Motor neuron (in vitro differentiated cells): ENCODE measurements around the gene RFPL1. TPM values are rescaled to one million over a fixed set of nuclear protein-coding genes. Genes with fewer than 3 reads are reported as not detected.

ENCODE experiments used
- ATAC-seq, 8 experiments: fragments of 200-7000 bp; cut with Tn5 transposase; replicated peaks in 6 of 8; 2 replicates each; pipeline ENCODE4 v1.8.0; 2021; ENCODE audit warnings: mild to moderate bottlenecking in 8 of 8, moderate library complexity in 8 of 8
- H3K27ac ChIP-seq, 2 donors: fragments of 250-450 bp; sonication (Bioruptor Pico); 2 replicates each; pipeline ENCODE4 v1.9.0; 2021; ENCODE audit warnings: antibody characterized with exemption in 2 of 2, mild to moderate bottlenecking in 2 of 2, moderate library complexity in 1 of 2
- H3K4me1 ChIP-seq, 2 donors: fragments of 250-450 bp; sonication (Bioruptor Pico); replicated peaks in 1 of 2; 2 replicates each; pipeline ENCODE4 v1.6.1; 2021; ENCODE audit warnings: antibody characterized with exemption in 2 of 2, mild to moderate bottlenecking in 2 of 2, moderate library complexity in 1 of 2
- H3K4me3 ChIP-seq, 5 donors: fragments of 250-450 bp; sonication (Bioruptor Pico); 2 replicates each; pipeline ENCODE4 v1.9.0; 2021; ENCODE audit warnings: antibody characterized with exemption in 5 of 5, mild to moderate bottlenecking in 5 of 5, moderate library complexity in 4 of 5
- WGBS, 10 experiments: fragments of 450-650 bp; shearing (Covaris generic); methylation state at CpG; one replicate each; pipeline ENCODE4 v1.0.0; 2022; 5-methylcytosine and 5-hydroxymethylcytosine counted together
- in situ Hi-C, 9 experiments: fragments of 400-800 bp; cut with MboI; loops; one replicate each; pipeline ENCODE4 v1.15.0; 2021; ENCODE audit warnings: low sequenced_read_pairs in 9 of 9, low pct_unique_long_range_greater_than_20kb in 2 of 9; ENCODE audit not compliant: unreplicated experiment in 9 of 9
- total RNA-seq, 8 experiments: library from RNA; unstranded; fragments of 300-600 nt; gene quantifications; 2 replicates each; pipeline versions ENCODE4 v1.2.3 to v1.2.4, GENCODE V29; 2022

Gene RFPL1
- total RNA-seq, 8 experiments from 2014 or later, result 0.05 to 0.62 (median 0.50) TPM; not detected in 4

DNA sequence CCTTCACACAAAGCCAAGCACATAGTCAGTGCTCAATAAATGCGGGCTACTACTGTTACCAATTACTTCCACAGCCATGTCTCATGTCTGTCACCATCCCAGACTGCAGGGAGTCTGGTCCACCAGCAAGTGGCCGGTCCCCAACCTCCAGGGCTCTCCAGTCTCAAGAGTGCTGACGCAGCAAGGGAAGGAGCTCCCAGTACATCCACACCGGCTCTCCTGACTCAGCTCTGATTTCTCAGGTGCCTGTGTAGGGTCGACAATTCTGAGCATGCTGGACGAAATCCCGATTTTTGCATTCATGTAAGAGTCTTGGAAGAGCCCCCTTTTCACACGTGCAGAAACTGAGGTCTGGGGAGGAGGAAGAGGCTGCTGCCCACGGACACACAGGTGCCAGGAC lies 31.4 kb downstream of the RFPL1 start:
- Histone ChIP-seq H3K4me3 (no peak overlapping the region), H3K27ac (no peak overlapping the region), H3K4me1 (no peaks in the 10 kb centered on the region)
- WGBS, 10 experiments, result 48 to 100% (median 68%) methylated on average over 2 to 8 of the region's 9 CpGs; no CpG with 5 or more reads in 2 of the 10 experiments
- ATAC-seq, result peak in 3 of 8 experiments; percentile 12 to 24 (median 13)
- in situ Hi-C loops, result no loop called here

- Histone ChIP-seq H3K4me1 (no peaks in the 10 kb centered on the region), H3K4me3 (peak overlapping the region in 1 of 5 donors; percentile 5), H3K27ac (no peak overlapping the region)
- in situ Hi-C loops, result no loop called here
- WGBS, 10 experiments, result 0 to 82% (median 70%) methylated on average over 1 to 13 of the region's 54 CpGs; no CpG with 5 or more reads in 5 of the 10 experiments
- peak; percentile 79 to 97 (median 89) for ATAC-seq
Measured at GRCh38 chr22:29470159-29470855, 31.9 kb downstream of the RFPL1 start.

DNA sequence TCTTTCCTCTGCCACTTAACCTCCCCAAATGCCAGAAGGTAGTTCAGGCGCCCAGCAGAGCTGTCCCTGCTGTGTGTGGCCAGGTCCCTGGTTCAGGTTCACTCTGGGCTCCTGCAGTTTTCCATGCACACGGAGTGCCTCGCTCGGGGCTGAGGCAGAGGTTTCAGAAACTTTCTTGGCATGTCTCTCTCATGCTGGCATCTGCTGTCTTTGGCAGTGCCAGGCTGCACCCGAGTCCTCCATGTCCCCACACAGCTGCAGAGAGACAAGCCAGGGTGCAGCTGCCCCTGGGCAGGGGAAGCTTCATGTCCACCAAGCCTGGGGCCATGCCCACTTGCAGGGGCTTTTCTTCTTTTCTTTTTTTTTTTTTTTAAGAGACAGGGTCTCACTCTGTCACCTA lies 34.6 kb downstream of the RFPL1 start:
- peaks cover 5 to 8% of the 10 kb centered on the region in 2 donors for H3K4me1 ChIP-seq
- in situ Hi-C loops, result no loop called here
- H3K27ac ChIP-seq, result no peak overlapping the region
- no peak for ATAC-seq
- H3K4me3 ChIP-seq, result no peak overlapping the region
- 40 to 100% (median 84%) methylated on average over 1 to 4 of the region's 5 CpGs; no CpG with 5 or more reads in 5 of the 10 experiments for WGBS, 10 experiments

DNA sequence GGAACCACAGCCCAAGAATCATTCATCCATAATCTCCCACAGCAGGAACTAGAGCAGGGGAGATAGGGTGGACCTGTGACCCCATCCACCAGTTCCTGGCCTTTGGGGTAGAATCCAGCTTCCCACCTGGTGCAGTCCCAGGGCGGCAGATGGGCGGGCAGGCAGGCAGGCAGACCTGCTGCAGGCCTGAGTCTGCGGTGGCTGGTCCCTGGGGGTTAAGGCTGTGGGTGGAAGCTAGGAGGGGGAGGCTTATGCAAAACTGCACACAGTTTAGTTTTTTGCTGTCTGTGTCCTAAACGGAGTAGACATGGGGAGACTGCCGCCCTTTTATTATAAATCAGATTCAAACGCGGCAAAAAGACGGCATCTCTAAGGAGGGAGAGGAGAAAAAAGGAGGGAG lies 37.2 kb downstream of the RFPL1 start:
- 57 to 93% (median 80%) methylated on average over 2 to 8 of the region's 8 CpGs; no CpG with 5 or more reads in 3 of the 10 experiments for WGBS, 10 experiments
- no peak for ATAC-seq
- peaks cover 9 to 25% of the 10 kb centered on the region in 2 donors for H3K4me1 ChIP-seq
- no peak overlapping the region for H3K27ac ChIP-seq
- no peak overlapping the region for H3K4me3 ChIP-seq
- in situ Hi-C loops, result no loop called here

GRCh38 chr22:29476116-29476515 lies 37.7 kb downstream of the RFPL1 start:
- no peak for ATAC-seq
- in situ Hi-C loops, result no loop called here
- WGBS, 10 experiments, result 0 to 100% (median 56%) methylated on average over 1 to 5 of the region's 6 CpGs; no CpG with 5 or more reads in 3 of the 10 experiments

GRCh38 chr22:29477723-29478318 lies 39.4 kb downstream of the RFPL1 start:
- 7 to 83% (median 18%) methylated on average over 1 to 3 of the region's 4 CpGs; no CpG with 5 or more reads in 4 of the 10 experiments for WGBS, 10 experiments
- Histone ChIP-seq H3K4me3 (peak overlapping the region; percentile 35 to 51 (median 39)), H3K27ac (peak overlapping the region in 1 of 2 donors; percentile 51), H3K4me1 (peaks cover 19 to 31% of the 10 kb centered on the region in 2 donors)
- in situ Hi-C loops, result no loop called here
- ATAC-seq, result peak in 2 of 8 experiments; percentile 6 to 9

More at GRCh38 chr22:29476116-29476515, 37.7 kb downstream of the RFPL1 start:
- peaks cover 9 to 25% of the 10 kb centered on the region in 2 donors for H3K4me1 ChIP-seq
- no peak overlapping the region for H3K27ac ChIP-seq
- no peak overlapping the region for H3K4me3 ChIP-seq

GRCh38 chr22:29478326-29479276 lies 40.2 kb downstream of the RFPL1 start:
- Histone ChIP-seq H3K4me1 (peaks cover 19 to 31% of the 10 kb centered on the region in 2 donors), H3K4me3 (peak overlapping the region; percentile 35 to 51 (median 39)), H3K27ac (no peak overlapping the region)
- ATAC-seq, result peak in 7 of 8 experiments; percentile 3 to 69 (median 13)
- WGBS, 10 experiments, result 0 to 21% (median 6%) methylated on average over 1 to 15 of the region's 21 CpGs; no CpG with 5 or more reads in 4 of the 10 experiments
- in situ Hi-C loops, result no loop called here

GRCh38 chr22:29479417-29480261 lies 41.3 kb downstream of the RFPL1 start, which contains the start of gene NEFH:
NEFH (plus strand) TSS chr22:29480218; CDS start chr22:29480263, 45 bp downstream.
- ATAC-seq, result peak; percentile 6 to 75 (median 56)
- H3K27ac ChIP-seq, result peak within 1 kb of the TSS; percentile 48 to 78
- H3K4me1 ChIP-seq, result peaks cover 19 to 31% of the 10 kb centered on the region in 2 donors
- in situ Hi-C loops, result no loop called here
- WGBS, 10 experiments, result 0 to 40% (median 7%) methylated on average over 1 to 7 of the region's 48 CpGs; no CpG with 5 or more reads in 4 of the 10 experiments
- peak within 1 kb of the TSS; percentile 35 to 51 (median 39) for H3K4me3 ChIP-seq

DNA sequence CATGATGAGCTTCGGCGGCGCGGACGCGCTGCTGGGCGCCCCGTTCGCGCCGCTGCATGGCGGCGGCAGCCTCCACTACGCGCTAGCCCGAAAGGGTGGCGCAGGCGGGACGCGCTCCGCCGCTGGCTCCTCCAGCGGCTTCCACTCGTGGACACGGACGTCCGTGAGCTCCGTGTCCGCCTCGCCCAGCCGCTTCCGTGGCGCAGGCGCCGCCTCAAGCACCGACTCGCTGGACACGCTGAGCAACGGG lies 41.8 kb downstream of the RFPL1 start:
- peak overlapping the region; percentile 48 to 78 for H3K27ac ChIP-seq
- peak overlapping the region; percentile 35 to 51 (median 39) for H3K4me3 ChIP-seq
- no peak for ATAC-seq
- 4% methylated on average over 9 of the region's 39 CpGs; no CpG with 5 or more reads in 9 of the 10 experiments for WGBS, 10 experiments
- H3K4me1 ChIP-seq, result peaks cover 19 to 31% of the 10 kb centered on the region in 2 donors
- in situ Hi-C loops, result no loop called here

GRCh38 chr22:29480512-29481264 lies 42.3 kb downstream of the RFPL1 start:
- ATAC-seq, result peak; percentile 26 to 86 (median 79)
- Histone ChIP-seq H3K27ac (peak overlapping the region; percentile 48 to 78), H3K4me1 (peaks cover 19 to 31% of the 10 kb centered on the region in 2 donors)

GRCh38 chr22:29481265-29482000 lies 43.0 kb downstream of the RFPL1 start:
- in situ Hi-C loops, result no loop called here
- Histone ChIP-seq H3K27ac (peak overlapping the region; percentile 13 to 44), H3K4me3 (peak overlapping the region; percentile 35 to 51 (median 39)), H3K4me1 (peaks cover 19 to 31% of the 10 kb centered on the region in 2 donors)
- 0 to 60% (median 6%) methylated on average over 1 to 7 of the region's 15 CpGs; no CpG with 5 or more reads in 1 of the 10 experiments for WGBS, 10 experiments
- peak in 5 of 8 experiments; percentile 4 to 10 (median 6) for ATAC-seq

More at GRCh38 chr22:29480512-29481264, 42.3 kb downstream of the RFPL1 start:
- WGBS, 10 experiments, result 0 to 27% (median 5%) methylated on average over 2 to 21 of the region's 107 CpGs; no CpG with 5 or more reads in 5 of the 10 experiments
- in situ Hi-C loops, result no loop called here
- peak overlapping the region; percentile 35 to 51 (median 39) for H3K4me3 ChIP-seq
